K562 (cell line): ENCODE measurements around the gene AGO4. TPM values are rescaled to one million over a fixed set of nuclear protein-coding genes. Genes with fewer than 3 reads are reported as not detected.

ENCODE experiments used
- C11orf30 ChIP-seq: fragments of 450-650 bp; IDR thresholded peaks from 2 replicates; pipeline ENCODE4 v1.6.1; 2016; ENCODE audit warnings: low read depth, mild to moderate bottlenecking
- GATAD2A ChIP-seq: fragments of 450-650 bp; IDR thresholded peaks from 2 replicates; pipeline ENCODE4 v1.6.1; 2017
- HLTF ChIP-seq: fragments of 450-650 bp; IDR thresholded peaks from 2 replicates; pipeline ENCODE4 v1.6.1; 2016
- JUN ChIP-seq, 2 experiments: sonication (generic) in 1 of 2; formaldehyde crosslinking in 1 of 2; IDR thresholded peaks; 2 replicates each; pipeline versions ENCODE4 v1.6.1 to v1.8.0; 2012 to 2022; ENCODE audit warnings: borderline replicate concordance in 2 of 2, mild to moderate bottlenecking in 2 of 2, improper control_type of control experiment in 1 of 2, low read depth in 1 of 2, low read length in 1 of 2, missing genetic modification reagents in 1 of 2
- KDM4B ChIP-seq, 2 experiments: fragments of 450-650 bp in 1 of 2; sonication (generic) in 1 of 2; IDR thresholded peaks; 2 replicates each; pipeline ENCODE4 v1.6.1; 2016 to 2017; ENCODE audit warnings: borderline replicate concordance in 2 of 2, antibody characterized with exemption in 1 of 2, low read depth in 1 of 2, mild to moderate bottlenecking in 1 of 2
- MTA3 ChIP-seq: fragments of 450-650 bp; formaldehyde crosslinking; IDR thresholded peaks from 2 replicates; pipeline ENCODE4 v1.6.1; 2017; ENCODE audit warnings: mild to moderate bottlenecking, borderline replicate concordance
- MYBL2 ChIP-seq, 2 experiments: fragments of 450-650 bp in 1 of 2; sonication (generic) in 1 of 2; formaldehyde crosslinking in 1 of 2; IDR thresholded peaks; 2 replicates each; pipeline versions ENCODE4 v1.6.1 to v1.8.1; 2017 to 2022; ENCODE audit warnings: borderline replicate concordance in 1 of 2, inconsistent platforms in 1 of 2, low read depth in 1 of 2, mild to moderate bottlenecking in 1 of 2, missing genetic modification reagents in 1 of 2, moderate library complexity in 1 of 2
- NR3C1 ChIP-seq: sonication (generic); formaldehyde crosslinking; IDR thresholded peaks from 2 replicates; pipeline ENCODE4 v1.8.1; 2022; ENCODE audit warnings: missing genetic modification reagents
- PHF21A ChIP-seq: fragments of 450-650 bp; IDR thresholded peaks from 2 replicates; pipeline ENCODE4 v1.6.1; 2017; ENCODE audit warnings: low read depth, borderline replicate concordance
- SIN3B ChIP-seq: fragments of 450-650 bp; IDR thresholded peaks from 2 replicates; pipeline ENCODE4 v1.6.1; 2017; ENCODE audit warnings: low read depth, mild to moderate bottlenecking, moderate library complexity
- SRSF1 ChIP-seq: fragments of 200-400 bp; formaldehyde crosslinking; IDR thresholded peaks from 2 replicates; pipeline ENCODE4 v1.6.1; 2017; ENCODE audit warnings: mild to moderate bottlenecking, low read depth, low read length, moderate library complexity
- SRSF7 ChIP-seq: fragments of 200-400 bp; formaldehyde crosslinking; optimal IDR thresholded peaks from 2 replicates; pipeline ENCODE3; 2017; ENCODE audit warnings: mild to moderate bottlenecking, low read depth, low read length
- TBL1XR1 ChIP-seq, 2 experiments: IDR thresholded peaks; 2 replicates each; pipeline ENCODE4 v1.6.1; 2012; ENCODE audit warnings: improper control_type of control experiment in 2 of 2, low read length in 2 of 2, mild to moderate bottlenecking in 1 of 2
- TEAD2 ChIP-seq: fragments of 450-650 bp; IDR thresholded peaks from 2 replicates; pipeline ENCODE4 v1.6.1; 2016; ENCODE audit warnings: missing genetic modification characterization, control low read depth, missing compliant biosample characterization
- ZC3H4 ChIP-seq: sonication (generic); formaldehyde crosslinking; IDR thresholded peaks from 2 replicates; pipeline ENCODE4 v1.9.0; 2021; ENCODE audit warnings: missing genetic modification reagents, borderline replicate concordance
- ZNF212 ChIP-seq: fragments of 450-650 bp; formaldehyde crosslinking; IDR thresholded peaks from 2 replicates; pipeline ENCODE4 v1.4.0; 2020; ENCODE audit warnings: mild to moderate bottlenecking
- ZNF347 ChIP-seq: fragments of 450-650 bp; formaldehyde crosslinking; IDR thresholded peaks from 2 replicates; pipeline ENCODE4 v1.4.0; 2020; ENCODE audit warnings: low read depth, mild to moderate bottlenecking, moderate library complexity
- ZNF436 ChIP-seq: fragments of 250-450, 450-650 bp; sonication (Bioruptor Pico); formaldehyde crosslinking; IDR thresholded peaks from 2 replicates; pipeline ENCODE4 v1.7.0; 2020; ENCODE audit warnings: mild to moderate bottlenecking
- ZSCAN29 ChIP-seq: fragments of 450-650 bp; IDR thresholded peaks from 2 replicates; pipeline ENCODE4 v1.6.1; 2017
- polyA plus RNA-seq, 8 experiments: library from polyadenylated mRNA; depleted of rRNA in 4 of 8; stranded (reverse) in 5 of 8; unstranded in 3 of 8; fragments of >200 nt; fragmentation: Nextera tagmentation in 2 of 8; fragmentation: Illumina TruSeq in 1 of 8; extraction: Ambion mirVana in 2 of 8; extraction: Trizol in 1 of 8; gene quantifications; 2 replicates each; pipeline versions ENCODE4 v1.2.1 to v1.2.3, GENCODE V29; 2011 to 2014; ENCODE audit warnings: inconsistent platforms in 1 of 8, missing spikeins in 1 of 8
- total RNA-seq, 7 experiments: library from RNA; depleted of rRNA in 6 of 7; stranded (reverse); fragments of >200 nt in 6 of 7; fragmentation: Illumina TruSeq in 2 of 7; extraction: Trizol in 2 of 7; gene quantifications; 2 replicates each; pipeline versions ENCODE4 v1.2.1 to v1.2.3, GENCODE V29; 2011 to 2021; ENCODE audit warnings: low replicate concordance in 1 of 7
- TF ChIP-seq, protein P1 (sequence below): fragments of 450-650 bp; IDR thresholded peaks from 2 replicates; pipeline ENCODE4 v1.6.1; 2018; ENCODE audit warnings: mild to moderate bottlenecking, low read depth; ENCODE audit not compliant: partially characterized antibody
- TF ChIP-seq, protein P2 (sequence below): fragments of 250-450 bp; sonication (Bioruptor Pico); IDR thresholded peaks from 2 replicates; pipeline ENCODE4 v1.8.0; 2022; ENCODE audit warnings: inconsistent platforms, mild to moderate bottlenecking, moderate library complexity, borderline replicate concordance
- TF ChIP-seq, protein P3 (sequence below): fragments of 450-650 bp; IDR thresholded peaks from 2 replicates; pipeline ENCODE4 v1.6.1; 2016; ENCODE audit warnings: low read depth, mild to moderate bottlenecking, moderate library complexity
- TF ChIP-seq, protein P4 (sequence below): fragments of 450-650 bp; conservative IDR thresholded peaks from 2 replicates; pipeline ENCODE4 v1.6.1; 2016; ENCODE audit warnings: missing genetic modification characterization, low read depth, mild to moderate bottlenecking, missing compliant biosample characterization, moderate library complexity

Gene AGO4
- total and polyA plus RNA-seq, 9 of the 15 experiments (the other 6 are each of a cell fraction or from before 2014, with no cell fraction given) = 1.3 to 10.5 (median 6.5) TPM

DNA sequence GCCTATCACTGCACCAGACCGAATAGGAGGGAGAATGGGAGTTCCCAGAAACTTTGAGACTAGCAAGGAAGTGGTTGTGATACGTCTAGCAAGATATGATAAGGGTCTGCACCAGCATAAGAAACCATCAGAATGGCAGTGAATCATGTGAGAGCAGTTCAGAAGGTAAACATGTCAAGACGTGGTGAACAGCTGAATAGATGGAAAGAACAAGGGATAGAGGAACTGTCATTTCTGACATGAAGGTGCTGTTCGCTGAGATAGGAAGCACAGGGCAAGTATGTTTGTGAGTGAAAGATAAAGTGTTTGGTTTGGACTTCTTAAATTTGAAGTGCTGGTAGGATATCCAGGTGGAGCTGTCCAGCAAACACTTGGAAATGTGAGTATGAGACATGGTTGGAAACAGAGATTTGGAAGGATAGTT, 74.0 kb downstream of the AGO4 start (continued):
- TF ChIP-seq MTA3 = peak; percentile 69; the same call in 1 of the 2 replicates
- no peak for TF ChIP-seq NR3C1
- no peak for TF ChIP-seq JUN (IDR thresholded peaks at IDR 0.05; ENCODE audit: borderline replicate concordance, low read depth, low read length)
- no peak for TF ChIP-seq JUN (CRISPR knock-in tag; IDR thresholded peaks at IDR 0.05; ENCODE audit: borderline replicate concordance)
- TF ChIP-seq MYBL2 (IDR thresholded peaks at IDR 0.05; ENCODE audit: low read depth) = no peak
- TF ChIP-seq MYBL2 (CRISPR knock-in tag; IDR thresholded peaks at IDR 0.05; ENCODE audit: borderline replicate concordance) = no peak
- no peak for TF ChIP-seq ZNF436 (CRISPR knock-in tag)
- no peak for TF ChIP-seq SIN3B
- TF ChIP-seq ZNF347 (CRISPR knock-in tag) = no peak
- TF ChIP-seq TBL1XR1 (IDR thresholded peaks at IDR 0.05; ENCODE audit: low read length in 2 of 2) = peak in 1 of 2 experiments; percentile 74; a peak in 2 of 4 replicates
- no peak; the same call in 1 of the 2 replicates for TF ChIP-seq GATAD2A
- TF ChIP-seq SRSF7 = no peak
- TF ChIP-seq, protein P1, sequence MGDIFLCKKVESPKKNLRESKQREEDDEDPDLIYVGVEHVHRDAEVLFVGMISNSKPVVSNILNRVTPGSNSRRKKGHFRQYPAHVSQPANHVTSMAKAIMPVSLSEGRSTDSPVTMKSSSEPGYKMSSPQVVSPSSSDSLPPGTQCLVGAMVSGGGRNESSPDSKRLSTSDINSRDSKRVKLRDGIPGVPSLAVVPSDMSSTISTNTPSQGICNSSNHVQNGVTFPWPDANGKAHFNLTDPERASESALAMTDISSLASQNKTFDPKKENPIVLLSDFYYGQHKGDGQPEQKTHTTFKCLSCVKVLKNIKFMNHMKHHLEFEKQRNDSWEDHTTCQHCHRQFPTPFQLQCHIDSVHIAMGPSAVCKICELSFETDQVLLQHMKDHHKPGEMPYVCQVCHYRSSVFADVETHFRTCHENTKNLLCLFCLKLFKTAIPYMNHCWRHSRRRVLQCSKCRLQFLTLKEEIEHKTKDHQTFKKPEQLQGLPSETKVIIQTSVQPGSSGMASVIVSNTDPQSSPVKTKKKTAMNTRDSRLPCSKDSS = no peak
- no peak for TF ChIP-seq ZNF212
- no peak for TF ChIP-seq TEAD2
- TF ChIP-seq, protein P2, sequence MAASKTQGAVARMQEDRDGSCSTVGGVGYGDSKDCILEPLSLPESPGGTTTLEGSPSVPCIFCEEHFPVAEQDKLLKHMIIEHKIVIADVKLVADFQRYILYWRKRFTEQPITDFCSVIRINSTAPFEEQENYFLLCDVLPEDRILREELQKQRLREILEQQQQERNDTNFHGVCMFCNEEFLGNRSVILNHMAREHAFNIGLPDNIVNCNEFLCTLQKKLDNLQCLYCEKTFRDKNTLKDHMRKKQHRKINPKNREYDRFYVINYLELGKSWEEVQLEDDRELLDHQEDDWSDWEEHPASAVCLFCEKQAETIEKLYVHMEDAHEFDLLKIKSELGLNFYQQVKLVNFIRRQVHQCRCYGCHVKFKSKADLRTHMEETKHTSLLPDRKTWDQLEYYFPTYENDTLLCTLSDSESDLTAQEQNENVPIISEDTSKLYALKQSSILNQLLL (CRISPR knock-in tag) = no peak
- 0 out of 2 replicates have a peak, but pooled peaks have one; percentile 41 for TF ChIP-seq HLTF
- TF ChIP-seq, protein P3, sequence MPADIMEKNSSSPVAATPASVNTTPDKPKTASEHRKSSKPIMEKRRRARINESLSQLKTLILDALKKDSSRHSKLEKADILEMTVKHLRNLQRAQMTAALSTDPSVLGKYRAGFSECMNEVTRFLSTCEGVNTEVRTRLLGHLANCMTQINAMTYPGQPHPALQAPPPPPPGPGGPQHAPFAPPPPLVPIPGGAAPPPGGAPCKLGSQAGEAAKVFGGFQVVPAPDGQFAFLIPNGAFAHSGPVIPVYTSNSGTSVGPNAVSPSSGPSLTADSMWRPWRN = no peak
- TF ChIP-seq, protein P4, sequence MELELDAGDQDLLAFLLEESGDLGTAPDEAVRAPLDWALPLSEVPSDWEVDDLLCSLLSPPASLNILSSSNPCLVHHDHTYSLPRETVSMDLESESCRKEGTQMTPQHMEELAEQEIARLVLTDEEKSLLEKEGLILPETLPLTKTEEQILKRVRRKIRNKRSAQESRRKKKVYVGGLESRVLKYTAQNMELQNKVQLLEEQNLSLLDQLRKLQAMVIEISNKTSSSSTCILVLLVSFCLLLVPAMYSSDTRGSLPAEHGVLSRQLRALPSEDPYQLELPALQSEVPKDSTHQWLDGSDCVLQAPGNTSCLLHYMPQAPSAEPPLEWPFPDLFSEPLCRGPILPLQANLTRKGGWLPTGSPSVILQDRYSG (tag) = no peak
- TF ChIP-seq ZC3H4 (CRISPR knock-in tag) = no peak
- TF ChIP-seq SRSF1 = no peak
- no peak for TF ChIP-seq PHF21A
- no peak for TF ChIP-seq KDM4B (IDR thresholded peaks at IDR 0.05; ENCODE audit: borderline replicate concordance in 2 of 2, low read depth in 1 of 2)
- TF ChIP-seq ZSCAN29 = no peak
- TF ChIP-seq C11orf30 = no peak
